ENCODE results near the gene TPM4.

Gene TPM4

GRCh38 chr19:16127080-16127479 is 50.8 kb downstream of the TPM4 start:
- ChIA-PET CTCF (no interaction called here), POLR2A (no interaction called here)
- DNase-seq (ENCODE audit: extremely low spot score), result no peak
- no peak for TF ChIP-seq CTCF (IDR thresholded peaks at IDR 0.05; ENCODE audit: control extremely low read depth, extremely low read depth, low read depth, missing control alignments)

GRCh38 chr19:16127776-16128371 is 51.6 kb downstream of the TPM4 start:
- DNase-seq (ENCODE audit: extremely low spot score), result no peak
- ChIA-PET CTCF (interaction anchor here (1.3 kb wide), 1 partner anchor 58 kb away, joined by 4 read pairs; the partner anchor contains the start of gene FAM32A), POLR2A (no interaction called here)
- TF ChIP-seq CTCF (IDR thresholded peaks at IDR 0.05; ENCODE audit: control extremely low read depth, extremely low read depth, low read depth, missing control alignments), result no peak

GRCh38 chr19:16131648-16132047 is 55.4 kb downstream of the TPM4 start:
- CTCF ChIA-PET, result no interaction called here
- no peak for TF ChIP-seq CTCF (IDR thresholded peaks at IDR 0.05; ENCODE audit: control extremely low read depth, extremely low read depth, low read depth, missing control alignments)
- DNase-seq (ENCODE audit: extremely low spot score), result no peak
- POLR2A ChIA-PET, result no interaction called here

GRCh38 chr19:16133818-16134217 is 57.5 kb downstream of the TPM4 start:
- CTCF ChIA-PET, result interaction anchor here (1.0 to 1.3 kb wide), 3 partner anchors 12 to 21 kb away, joined by 3 read pairs; partner anchors contain the start of gene RAB8A

GRCh38 chr19:16134510-16134909 is 58.2 kb downstream of the TPM4 start:
- CTCF ChIA-PET, result interaction anchor here (1.0 to 1.9 kb wide), 4 partner anchors 11 to 22 kb away, joined by 3 to 5 read pairs (median 3); partner anchors contain the start of gene RAB8A
- peak; percentile 49 for DNase-seq (ENCODE audit: extremely low spot score)
- POLR2A ChIA-PET, result interaction anchor here (0.6 to 0.7 kb wide), 3 partner anchors 24 to 61 kb away, joined by 3 to 7 read pairs (median 4); no protein-coding TSS in a partner anchor
- TF ChIP-seq CTCF (IDR thresholded peaks at IDR 0.05; ENCODE audit: control extremely low read depth, extremely low read depth, low read depth, missing control alignments), result no peak

More at GRCh38 chr19:16133818-16134217, 57.5 kb downstream of the TPM4 start:
- TF ChIP-seq CTCF (IDR thresholded peaks at IDR 0.05; ENCODE audit: control extremely low read depth, extremely low read depth, low read depth, missing control alignments), result no peak
- POLR2A ChIA-PET, result interaction anchor here (0.6 to 1.0 kb wide), 4 partner anchors 14 to 60 kb away, joined by 3 to 7 read pairs (median 5); no protein-coding TSS in a partner anchor
- no peak for DNase-seq (ENCODE audit: extremely low spot score)

- CTCF ChIA-PET, result interaction anchor here (1.1 to 1.9 kb wide), 6 partner anchors 12 to 25 kb away, joined by 3 to 7 read pairs (median 5); no protein-coding TSS in a partner anchor
- DNase-seq (ENCODE audit: extremely low spot score), result no peak
- TF ChIP-seq CTCF (IDR thresholded peaks at IDR 0.05; ENCODE audit: control extremely low read depth, extremely low read depth, low read depth, missing control alignments), result no peak
- POLR2A ChIA-PET, result interaction anchor here (0.6 kb wide), 1 partner anchor 16 kb away, joined by 3 read pairs; no protein-coding TSS in a partner anchor
Observed at GRCh38 chr19:16135430-16136127, 59.3 kb downstream of the TPM4 start.
